Suppressor macrophage (primary cell): Measurements from ENCODE around the gene SCP2.

Experiments
- DNase-seq, 4 experiments: peaks; one replicate each; pipeline ENCODE4 v3.0.0-alpha.2; 2020 to 2022

The SCP2 gene

DNA sequence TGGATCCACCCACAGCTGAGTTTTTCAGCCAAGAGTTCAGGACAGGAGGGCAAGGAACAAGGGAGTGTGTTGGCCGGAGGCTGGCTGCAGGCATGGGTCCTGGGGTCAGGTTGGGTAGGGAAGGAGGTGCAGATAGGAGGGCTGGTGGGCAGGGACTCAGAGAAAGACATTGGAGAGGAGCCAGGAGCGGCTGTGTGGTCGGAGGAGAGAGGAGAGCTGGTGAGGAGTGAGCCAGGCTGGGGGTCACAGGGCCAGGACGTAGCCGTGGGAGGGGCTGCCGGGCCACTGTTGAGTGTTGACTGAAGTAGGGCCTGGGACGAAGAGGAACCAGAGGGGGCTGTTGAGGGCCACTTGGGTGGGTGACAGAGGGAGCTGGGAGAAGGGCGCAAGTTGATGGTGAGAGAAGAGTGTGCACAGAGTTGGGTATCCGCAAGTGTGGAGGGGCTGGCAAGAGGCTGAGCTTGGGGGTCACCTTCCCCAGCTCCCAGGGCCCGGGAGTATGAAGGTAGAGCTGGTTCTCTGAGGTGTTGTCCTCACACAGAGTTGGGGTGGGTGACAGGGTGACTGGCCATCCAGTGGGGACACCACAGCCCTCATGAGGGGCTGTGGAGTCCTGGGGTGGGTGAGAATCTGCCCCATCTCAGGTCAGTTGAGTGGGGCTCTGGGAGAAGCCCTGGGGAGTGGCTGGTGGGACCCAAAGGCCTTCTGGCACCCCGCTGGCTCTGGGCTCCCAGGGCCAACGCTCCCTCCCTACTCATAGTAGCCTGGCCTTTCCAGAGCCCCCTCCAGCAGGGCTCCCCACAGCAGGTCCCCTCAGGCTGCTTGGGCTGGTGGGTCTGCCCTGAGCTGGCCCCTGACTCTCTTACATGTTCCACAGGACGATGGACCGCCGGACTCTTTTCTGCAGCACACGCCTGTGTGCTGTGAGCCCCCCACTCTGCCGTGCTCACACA lies 156.8 kb downstream of the SCP2 start:
- no peak for DNase-seq

DNA sequence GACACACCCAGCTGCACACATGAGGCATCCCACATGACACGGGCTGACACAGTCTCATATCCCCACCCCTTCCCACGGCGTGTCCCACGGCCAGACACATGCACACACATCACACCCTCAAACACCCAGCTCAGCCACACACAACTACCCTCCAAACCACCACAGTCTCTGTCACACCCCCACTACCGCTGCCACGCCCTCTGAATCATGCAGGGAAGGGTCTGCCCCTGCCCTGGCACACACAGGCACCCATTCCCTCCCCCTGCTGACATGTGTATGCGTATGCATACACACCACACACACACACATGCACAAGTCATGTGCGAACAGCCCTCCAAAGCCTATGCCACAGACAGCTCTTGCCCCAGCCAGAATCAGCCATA lies 157.5 kb downstream of the SCP2 start:
- no peak for DNase-seq

DNA sequence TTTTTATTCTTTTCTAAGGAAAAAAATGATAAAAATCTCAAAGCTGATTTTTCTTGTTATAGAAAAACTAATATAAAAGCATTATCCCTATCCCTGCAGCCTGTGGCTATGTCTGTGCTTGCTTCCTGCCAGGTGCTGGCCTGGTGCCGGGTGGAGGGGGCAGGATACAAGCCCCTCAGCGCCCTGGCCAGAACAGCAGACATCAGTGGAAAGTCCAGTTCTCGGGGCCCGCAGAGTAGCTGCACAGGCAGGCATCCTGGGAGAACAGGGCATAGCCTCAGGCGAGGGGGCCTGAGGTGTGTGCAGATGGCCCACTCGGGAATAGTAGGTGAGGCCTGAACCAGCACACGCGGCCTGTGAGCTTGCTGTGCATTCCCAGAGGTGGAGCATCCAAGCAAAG lies 158.3 kb downstream of the SCP2 start:
- no peak for DNase-seq

DNA sequence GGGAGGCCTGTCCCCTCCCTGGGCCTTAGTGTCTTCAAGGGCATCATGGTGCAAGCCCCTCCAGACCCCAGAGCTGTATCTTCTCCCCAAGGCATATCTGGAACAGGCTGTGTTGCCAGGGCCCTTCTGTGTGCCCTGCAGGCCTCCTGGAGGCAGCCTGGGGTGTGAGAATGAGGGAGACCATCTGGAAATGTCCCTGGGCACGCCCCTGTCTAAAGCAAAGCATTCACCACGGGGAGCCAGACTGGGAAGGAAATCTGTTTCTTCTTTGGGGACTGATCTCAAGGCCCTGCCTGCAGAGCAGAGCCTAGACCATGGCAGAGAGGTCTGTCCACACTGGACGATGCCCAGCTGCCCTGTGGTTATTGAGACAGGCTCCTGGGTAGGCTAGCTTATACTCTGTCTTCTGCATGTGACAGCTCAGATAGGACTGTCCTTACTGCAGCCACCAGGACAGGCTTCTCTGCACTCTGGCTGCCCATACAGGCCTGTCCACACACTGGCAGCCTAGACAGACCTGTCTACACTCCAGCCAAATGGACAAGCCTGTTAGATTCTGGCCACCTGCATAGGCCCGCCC lies 159.5 kb downstream of the SCP2 start:
- DNase-seq = no peak

DNA sequence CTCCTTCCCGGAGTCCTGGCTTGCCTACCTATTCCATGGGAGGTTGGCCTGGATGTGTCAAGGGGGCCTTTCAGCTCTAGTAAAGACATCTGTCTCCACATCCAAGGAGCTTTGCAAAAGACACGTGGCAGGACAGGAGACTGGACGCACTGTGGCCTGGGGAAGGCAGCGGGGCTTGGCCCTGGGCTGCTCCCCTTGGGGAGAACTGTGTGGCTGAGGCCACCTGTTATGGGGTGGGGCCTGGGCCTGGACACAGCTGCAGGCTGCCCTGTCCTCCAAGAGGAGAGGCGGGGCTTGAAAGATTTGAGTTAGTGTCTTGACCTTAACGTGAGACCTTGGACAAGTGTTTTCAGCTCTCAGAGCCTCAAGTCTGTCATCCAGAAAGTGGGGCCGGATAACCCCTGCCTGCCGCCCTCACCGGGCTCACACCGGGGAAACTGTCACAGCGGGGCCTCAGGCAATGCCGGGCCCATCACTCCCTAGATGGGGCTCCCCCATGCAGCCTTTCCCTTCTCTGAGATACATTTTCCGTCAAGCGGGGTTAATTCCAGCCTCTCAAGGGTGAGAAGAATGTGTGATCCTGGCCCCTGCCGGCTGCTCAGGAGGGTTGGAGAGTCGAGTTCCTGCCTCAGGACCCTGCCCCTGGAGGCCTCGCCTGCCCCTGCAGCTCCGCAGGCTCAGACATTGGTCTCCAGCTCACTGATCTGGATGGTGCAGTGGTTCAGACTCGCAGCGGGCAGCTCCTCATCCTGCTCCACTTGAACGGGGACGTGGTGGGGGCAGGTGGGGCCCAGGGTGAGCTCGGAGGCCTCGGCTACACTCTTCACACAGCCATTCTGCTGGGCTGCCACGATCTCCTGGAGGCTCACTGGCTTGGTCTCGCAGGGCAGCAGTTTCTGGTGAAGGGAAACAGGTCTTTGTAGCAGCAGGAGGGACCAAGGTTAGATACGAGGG lies 160.5 kb downstream of the SCP2 start:
- no peak for DNase-seq

DNA sequence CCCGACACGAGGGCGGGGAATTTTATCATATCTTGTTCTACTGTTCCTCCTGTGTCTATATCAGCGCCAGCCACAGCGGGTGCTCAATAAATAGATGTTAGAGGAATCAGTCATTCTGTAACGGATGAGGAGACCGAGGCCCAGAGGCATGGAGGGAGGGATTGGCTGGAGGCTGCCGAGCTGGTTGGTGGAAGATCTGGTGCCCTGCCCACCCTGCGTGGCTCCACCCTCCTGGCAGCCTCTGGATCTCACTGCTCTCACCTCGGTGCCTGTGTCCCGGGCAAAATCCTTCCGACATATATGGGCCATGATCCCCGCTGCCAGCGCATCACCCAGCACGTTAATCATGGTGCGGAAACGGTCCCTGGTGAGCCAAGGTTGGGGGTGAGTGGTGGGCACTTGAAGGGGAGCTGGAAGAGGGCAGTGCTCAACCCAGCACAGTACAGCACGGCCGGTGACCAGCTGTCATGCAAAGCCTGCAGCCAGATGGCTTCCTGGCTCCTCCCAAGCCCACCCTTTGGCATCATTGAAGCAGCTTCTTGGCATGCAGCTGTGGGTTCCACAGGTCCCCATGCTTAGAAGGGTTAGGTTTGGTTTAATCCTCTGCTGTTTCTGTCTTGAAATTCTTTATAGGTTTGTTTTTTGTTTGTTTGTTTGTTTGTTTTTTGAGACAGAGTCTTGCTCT lies 161.7 kb downstream of the SCP2 start:
- DNase-seq = no peak

DNA sequence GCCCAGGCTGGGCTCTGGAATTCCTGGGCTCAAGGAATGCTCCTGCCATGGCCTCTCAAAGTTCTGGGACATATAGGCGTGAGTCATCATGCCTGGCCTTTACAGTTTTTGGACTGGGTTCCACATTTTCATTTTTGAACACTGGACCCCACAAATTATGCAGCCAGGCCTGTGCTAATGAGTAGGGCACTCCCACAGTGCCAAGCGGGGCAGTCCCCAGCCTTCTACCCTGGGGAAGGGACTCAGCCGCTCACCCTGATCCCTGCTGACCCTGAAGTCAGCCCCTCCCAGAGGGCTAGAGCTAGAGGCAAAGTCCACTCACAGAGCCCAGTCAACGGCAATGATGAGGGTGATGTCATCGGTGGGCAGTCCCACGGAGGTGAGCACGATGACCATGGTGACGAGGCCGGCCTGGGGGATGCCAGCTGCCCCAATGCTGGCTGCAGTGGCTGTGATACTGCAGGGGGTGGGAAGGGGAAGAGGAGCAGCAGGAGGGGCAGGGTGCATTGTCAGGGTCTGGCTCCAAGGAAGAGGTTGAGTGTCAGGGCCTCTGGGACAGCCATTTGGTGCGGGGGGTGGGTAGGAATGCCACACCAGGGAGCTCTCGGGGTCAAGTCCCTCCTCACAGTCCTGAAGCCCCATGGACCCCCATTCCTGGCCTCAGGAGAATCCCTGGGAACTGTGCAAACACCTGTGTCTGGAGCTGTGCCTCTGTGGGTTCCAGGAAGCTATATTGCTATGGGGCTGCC lies 162.6 kb downstream of the SCP2 start:
- DNase-seq = no peak

DNA sequence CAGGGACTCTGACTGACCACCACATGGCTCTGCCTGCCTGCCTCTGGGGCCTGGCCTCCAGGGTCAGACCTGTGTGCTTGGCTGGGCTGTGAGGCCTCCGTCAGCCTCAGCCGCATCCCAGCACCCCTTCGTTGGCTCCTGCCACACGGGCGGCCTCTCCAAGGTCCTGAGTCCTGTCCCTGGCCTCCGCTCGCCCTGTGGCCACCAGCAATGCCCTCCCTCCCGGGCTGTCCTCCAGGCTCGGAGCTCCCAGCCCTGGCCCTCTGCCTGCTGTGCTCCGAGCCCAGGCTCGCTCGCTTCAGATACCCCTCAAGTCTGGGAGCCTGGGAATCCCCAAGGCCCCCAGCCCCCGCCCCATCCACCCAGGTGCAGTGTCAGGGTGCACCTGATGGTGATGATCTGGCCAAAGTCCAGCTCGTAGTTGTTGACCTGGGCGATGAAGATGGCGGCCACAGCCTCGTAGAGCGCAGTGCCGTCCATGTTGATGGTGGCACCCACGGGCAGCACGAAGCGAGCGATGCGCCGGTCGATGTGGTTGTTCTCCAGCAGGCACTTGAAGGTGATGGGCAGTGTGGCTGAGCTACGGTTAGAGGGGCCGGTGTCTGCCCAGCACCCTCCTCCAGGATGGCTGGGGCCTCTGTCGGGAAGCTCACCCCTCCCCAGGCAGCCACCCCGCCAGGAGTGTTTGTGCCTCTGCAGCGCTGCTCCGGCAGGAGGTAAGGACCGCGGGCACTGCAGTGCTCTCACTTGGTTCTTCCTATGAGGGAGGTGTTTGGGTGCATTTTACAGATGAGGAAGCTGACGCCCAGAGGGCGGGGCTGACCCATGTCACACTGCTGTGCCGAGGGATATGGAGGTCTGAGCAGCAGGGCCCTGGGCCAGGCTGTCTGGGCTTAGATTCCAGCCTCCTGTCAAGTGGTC lies 163.4 kb downstream of the SCP2 start:
- DNase-seq = peak; percentile 11 to 74 (median 46)

DNA sequence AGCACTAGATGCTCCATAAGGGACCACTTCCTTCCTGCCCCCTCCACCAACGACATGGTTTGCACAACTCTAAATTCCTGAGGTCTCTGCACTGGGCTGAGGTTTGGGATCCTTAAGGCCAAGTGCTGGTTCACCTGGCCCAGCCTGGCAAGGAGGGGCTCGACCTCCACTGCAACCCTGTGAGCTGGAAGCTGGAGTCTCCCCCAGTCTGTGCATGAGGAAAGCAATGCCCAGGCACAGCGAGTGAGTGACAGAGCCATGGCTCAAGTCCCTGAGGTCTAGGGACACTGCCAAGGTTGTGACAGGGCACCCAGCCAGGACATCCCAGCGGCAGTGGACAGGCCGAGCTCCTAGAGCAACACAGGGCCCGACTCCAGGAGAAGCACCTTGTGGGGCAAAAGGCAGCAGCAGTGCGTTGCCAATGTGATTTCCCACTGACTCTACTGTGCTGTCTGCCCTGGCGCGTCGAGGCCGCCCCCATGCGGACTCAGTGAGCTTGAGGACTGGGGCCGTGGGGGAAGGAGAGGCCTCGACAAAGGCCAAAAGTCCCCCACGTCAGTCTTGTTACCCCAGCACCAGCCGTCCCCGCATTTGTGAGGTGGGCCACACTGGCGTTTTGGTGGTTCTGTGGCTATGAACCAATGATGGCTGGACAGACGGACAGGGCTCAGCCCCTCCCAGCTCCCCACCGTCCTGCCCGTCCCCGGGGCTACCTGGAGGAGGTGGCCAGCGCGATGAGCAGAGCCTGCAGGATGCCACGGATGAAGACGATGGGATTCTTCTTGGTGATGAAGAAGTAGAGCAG lies 165.0 kb downstream of the SCP2 start:
- DNase-seq = no peak

DNA sequence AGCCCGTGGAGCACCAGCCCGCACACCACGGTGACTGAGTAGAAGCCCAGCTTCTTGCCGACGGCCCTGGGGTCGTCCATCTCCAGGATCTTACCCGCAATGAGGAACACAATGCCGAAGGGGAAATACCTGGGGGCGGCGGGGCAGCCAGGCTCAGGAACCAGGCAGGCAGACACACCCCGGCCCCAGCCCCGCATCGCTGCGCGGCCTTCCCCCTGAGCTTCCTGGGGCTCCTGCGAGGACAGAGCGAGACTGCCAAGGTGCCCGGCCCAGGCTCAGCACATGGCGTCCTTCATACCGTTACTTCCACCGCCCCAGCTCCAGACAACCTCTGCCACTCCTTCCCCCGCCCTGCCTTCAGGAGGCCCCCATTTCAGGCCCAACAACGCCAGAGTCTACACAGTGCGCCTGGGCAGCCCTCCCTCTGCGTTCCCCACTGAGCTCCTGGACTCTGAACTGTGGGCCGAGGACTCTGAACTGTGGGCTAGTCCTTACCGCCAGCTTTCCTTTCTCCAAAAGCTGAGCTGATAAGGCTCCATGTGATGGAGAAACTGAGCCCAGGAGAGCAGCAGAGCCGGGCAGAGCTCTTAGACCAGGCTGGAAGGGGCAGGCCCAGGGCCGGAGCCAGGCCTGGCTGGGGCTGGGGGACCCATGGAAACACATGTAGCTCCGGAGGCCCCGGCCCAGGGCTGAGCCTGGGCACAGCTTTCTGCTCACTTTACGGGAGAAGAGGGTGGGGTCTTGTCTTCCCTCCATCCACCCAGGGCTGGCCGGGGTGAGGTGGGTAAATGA lies 165.8 kb downstream of the SCP2 start:
- no peak for DNase-seq

DNA sequence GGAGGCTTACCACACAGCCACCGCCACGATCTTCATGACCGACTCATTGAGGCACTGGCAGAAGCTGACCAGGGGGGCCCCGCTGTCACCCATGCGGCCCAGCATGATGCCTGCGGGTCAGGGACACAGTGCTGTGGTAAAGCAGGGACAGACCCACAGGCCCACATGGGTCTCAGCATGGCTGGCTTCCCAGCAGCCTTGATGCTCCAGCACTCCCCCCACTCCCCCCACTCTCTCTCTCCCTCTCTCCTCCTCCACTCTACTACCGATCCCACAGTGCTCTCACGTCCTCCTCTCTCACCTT lies 166.3 kb downstream of the SCP2 start:
- no peak for DNase-seq

DNA sequence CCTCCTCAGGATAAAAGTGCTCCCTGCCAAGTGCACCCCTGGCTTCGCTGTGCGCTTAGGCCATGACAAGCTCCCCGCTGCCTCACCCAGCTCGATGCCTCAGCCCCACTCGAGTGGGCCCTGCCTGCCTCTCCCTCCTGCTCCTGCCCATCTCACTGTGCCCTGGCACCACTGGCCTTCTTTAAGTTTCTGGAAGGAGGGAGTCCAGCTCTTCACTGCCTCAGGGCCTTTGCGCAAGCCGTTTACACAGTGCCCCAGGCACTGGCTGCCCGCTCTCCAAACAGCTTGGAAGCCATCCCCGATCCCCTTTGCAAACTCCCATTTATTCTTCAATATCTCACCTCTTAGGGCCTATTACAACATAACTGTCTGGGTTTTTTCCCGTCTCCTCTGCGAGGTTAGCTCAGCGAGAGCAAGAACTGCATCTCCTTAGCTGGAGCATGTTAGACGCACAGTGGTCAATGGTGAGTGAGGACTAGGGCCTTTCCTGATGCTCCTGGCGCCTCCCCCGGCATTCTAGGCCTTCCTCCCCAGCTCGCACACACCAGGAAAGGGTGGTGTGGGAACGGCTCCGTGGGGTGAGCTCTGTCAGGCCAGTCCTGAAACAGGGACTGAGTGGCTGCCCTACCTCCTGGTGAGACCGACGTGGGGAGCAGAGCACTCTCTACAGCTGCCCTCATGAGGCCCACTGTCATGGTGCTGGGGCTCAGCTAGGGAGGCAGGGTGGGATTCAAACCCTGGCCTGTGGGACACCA lies 166.9 kb downstream of the SCP2 start:
- no peak for DNase-seq

DNA sequence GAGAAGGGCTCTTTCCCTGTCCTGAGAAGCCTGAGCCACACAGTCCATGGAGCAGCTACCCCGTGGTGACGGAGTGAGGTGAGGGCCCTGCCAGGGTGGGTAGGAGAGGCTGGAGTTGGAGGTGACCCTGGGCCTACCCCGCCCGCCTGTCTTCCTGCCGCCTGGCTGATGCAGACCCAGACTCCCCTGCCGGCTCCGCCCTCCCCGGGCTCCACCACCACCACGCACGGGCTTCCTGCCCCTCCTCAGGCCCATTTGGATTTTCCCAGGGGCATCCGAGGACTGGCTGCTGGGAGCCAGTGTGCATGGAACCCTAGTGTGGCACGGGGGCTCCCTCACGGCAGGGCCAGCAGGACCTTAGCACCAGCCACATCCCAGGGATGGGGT lies 167.4 kb downstream of the SCP2 start:
- DNase-seq = no peak
